ENCODE measurements around the gene BMP8A.
"Not testable (repeated sequence)": the region's sequence is repeated elsewhere in the genome, so short reads cannot be mapped to it uniquely, and the experiment has no call there.

BMP8A gene

GRCh38 chr1:39508266-39508665 lies 16.8 kb downstream of the BMP8A start:
- DNase-seq: no peak

- DNase-seq: peak; percentile 71
Observed at GRCh38 chr1:39508857-39509305, 17.4 kb downstream of the BMP8A start.

GRCh38 chr1:39509360-39510009 lies 18.0 kb downstream of the BMP8A start:
- peak; percentile 54 for DNase-seq

- not testable (repeated sequence) for DNase-seq
Observed at GRCh38 chr1:39510570-39511186, 19.2 kb downstream of the BMP8A start.

- not testable (repeated sequence) for DNase-seq
Observed at GRCh38 chr1:39511477-39511876, 20.0 kb downstream of the BMP8A start.

GRCh38 chr1:39512234-39512847 lies 20.9 kb downstream of the BMP8A start:
- not testable (repeated sequence) for DNase-seq

GRCh38 chr1:39514710-39515124 lies 23.3 kb downstream of the BMP8A start:
- DNase-seq: not testable (repeated sequence)

GRCh38 chr1:39515131-39516086 lies 24.0 kb downstream of the BMP8A start:
- not testable (repeated sequence) for DNase-seq

- not testable (repeated sequence) for DNase-seq
Observed at GRCh38 chr1:39516841-39517240, 25.4 kb downstream of the BMP8A start.

- not testable (repeated sequence) for DNase-seq
Observed at GRCh38 chr1:39517936-39518335, 26.5 kb downstream of the BMP8A start.

GRCh38 chr1:39519376-39519775 lies 27.9 kb downstream of the BMP8A start:
- DNase-seq: not testable (repeated sequence)

- DNase-seq: not testable (repeated sequence)
Observed at GRCh38 chr1:39522221-39522620, 30.8 kb downstream of the BMP8A start.

GRCh38 chr1:39522661-39523567 lies 31.5 kb downstream of the BMP8A start:
- no peak for DNase-seq

GRCh38 chr1:39524171-39524570 lies 32.7 kb downstream of the BMP8A start:
- DNase-seq: no peak

GRCh38 chr1:39524591-39525365 lies 33.3 kb downstream of the BMP8A start:
- no peak for DNase-seq

GRCh38 chr1:39525366-39526165 lies 34.1 kb downstream of the BMP8A start:
- peak; percentile 77 for DNase-seq

GRCh38 chr1:39526466-39527189 lies 35.2 kb downstream of the BMP8A start:
- DNase-seq: no peak

GRCh38 chr1:39527190-39527579 lies 35.7 kb downstream of the BMP8A start:
- not testable (repeated sequence) for DNase-seq

- DNase-seq: no peak
Observed at GRCh38 chr1:39528082-39528481, 36.6 kb downstream of the BMP8A start.

All from MV-4-11 (cell line).